NCI-H82 treated with DMSO at 0.1 percent for 48 hours (cell line): ENCODE measurements around the gene MBP.

Source experiments
- DNase-seq: peaks from one replicate; lab custom pipeline; 2025; ENCODE audit not compliant: unreplicated experiment; lab: John Stamatoyannopoulos, UW

MBP gene

DNA sequence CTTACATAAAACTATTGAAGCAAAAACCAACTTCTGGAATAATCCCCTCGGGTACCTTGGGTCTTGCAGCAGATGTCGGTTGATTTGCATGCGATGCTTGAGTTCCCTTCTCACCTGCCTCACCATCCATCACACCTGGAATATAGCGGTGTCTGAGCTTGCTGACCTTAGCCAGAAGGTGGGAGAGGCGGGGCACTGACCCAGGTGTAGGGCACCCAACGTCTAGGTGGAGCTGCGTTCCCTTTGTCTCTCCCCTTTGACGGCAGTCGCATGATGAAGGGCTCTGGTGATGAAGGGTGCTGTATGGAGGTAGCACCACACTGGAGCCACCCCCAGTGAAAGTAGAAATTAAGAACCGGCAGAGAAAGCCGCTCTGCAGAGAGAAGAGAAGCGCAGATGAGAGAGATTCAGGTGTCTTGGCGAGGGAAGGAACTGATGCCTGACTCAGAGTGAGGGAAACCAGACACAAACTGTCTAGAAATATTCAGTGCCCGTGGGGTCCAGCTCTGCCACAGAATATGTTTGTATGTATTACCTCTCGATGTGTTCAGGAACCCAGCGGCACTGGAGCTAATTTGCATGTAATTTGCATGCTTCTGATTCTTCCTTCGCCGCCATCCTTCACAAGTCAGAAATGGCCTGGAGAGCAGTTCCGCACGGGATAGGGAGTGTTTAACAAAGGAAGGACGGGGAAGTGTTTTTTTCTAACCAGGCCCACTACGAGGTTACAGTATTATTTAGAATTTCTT is 19.4 kb upstream of the MBP start:
- DNase-seq = no peak

DNA sequence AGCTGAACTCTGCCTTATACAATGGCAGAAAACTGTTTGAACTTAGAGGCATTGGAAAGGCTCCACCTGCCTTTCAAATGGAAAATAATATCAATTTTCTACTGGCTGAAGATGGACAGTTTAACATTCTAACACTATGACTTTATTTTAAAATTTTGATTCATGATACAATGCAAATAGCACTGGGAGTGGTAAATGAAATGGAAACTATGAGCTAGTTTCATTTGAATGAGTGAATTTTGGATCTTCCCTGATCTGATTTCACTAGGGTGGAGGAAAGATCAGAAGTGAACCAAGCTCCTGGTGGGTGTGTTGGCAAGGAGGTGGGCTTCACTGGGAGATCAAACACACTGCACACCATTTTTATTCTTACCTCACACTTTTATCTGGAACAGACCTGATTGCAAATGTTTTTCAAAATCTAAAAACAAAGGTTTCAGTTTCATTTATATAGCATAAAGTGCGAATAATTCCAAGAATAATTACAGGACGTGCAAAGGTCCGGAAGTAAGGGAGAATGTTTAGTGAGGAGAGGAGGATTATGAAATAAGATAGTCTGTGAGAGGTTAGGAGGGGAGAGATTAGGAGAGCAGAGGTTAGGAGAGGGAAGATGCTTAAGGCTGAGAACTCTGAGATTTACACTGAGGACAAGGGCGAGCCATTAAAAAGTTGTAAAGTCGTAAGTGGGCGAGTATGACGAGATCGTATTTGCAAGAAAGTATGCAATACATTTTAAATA is 18.6 kb upstream of the MBP start:
- DNase-seq = no peak

DNA sequence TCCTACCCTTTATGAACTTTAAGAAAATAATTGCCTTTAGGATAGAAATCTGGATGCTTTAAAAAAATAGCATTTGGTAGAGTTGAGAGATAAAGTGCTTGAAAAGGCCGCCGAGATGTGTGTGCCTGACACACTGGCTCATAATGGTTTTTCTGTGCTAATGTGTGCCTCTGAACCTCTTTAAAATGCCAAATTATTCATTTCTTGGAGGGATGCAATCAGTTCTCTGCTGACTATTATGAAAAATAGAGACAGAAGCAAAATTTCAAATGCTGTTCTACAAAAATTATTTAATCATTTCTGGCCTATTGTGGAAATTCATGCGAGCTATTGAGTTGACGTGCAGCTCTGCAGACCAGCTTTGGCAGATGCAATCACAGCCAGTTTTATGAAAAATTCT is 18.0 kb upstream of the MBP start:
- DNase-seq = no peak

DNA sequence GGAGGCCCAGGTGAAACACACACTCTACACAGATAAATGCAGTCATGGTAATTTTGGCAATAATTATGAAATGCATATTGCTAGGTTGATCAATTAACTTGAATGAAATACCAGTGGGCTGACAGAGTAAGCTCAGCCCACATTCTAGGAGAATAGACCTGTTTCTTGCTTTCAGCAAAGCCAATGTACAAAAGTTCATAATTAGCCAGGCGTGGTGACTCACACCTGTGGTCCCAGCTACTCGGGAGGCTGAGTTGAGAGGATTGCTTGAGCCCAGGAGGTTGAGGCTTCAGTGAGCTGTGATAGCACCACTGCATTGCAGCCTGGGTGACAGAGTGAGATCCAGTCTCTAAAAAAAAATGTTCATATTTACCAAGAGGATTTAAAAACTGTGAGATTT is 15.7 kb upstream of the MBP start:
- DNase-seq = no peak

DNA sequence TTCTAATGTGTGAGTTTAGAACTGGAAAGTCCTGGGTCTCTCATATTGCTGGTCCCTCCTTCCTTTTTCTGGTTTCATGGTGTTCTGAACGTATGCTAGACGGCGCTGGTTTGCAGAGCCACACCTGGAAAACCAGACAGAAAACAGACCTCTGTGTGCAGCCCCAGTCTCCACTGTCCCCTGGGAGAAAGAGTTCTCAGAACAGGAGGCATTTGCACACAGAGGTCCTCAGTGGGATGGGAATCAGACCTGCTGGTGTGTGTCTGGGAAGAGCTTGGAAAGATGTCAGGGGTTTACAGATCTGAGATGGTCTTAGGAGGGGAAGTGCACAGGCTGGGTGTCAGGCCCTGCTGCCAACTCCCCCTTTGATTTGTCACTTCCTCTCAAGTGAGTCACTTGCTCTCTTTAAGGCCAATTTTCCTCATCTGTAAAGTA is 14.9 kb upstream of the MBP start:
- DNase-seq = no peak

DNA sequence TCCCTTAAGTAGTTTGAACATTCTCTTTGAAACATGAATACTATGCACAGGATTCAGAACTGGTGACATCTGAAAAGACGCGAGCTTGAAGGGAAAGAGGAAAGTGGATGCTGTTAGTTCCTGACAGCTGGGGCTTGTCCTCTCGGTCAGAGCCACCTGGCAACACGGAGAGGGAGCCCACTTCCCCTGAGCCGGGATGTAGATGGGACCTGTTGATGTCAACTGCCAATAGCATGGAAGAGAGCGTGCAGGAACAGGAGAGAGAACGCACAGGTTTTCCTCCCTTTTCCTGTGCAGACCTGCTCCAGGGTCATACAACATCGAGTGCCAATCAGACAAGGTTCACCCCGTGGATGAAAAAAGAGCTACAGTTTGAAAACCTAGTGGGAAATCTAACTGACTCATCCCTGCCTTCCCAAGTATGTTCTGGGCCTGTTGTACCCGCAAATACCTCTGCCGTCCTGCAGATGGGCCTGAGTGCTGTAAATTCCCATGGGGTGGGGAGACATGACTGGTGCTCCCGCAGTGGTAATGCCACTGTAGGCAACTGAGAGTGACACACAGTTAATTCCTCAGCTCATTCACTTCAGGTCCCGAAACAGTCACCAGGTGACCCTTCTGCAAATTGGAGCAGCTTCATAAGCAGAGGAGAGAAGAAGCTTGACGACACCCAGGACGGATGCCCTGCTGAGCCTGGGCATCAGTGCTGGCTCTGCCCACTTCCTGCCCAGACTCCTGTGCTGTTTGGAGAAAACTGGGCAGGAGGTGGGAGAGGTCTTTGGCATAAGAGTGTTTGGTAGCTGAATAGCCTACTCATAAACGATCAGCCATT is 13.9 kb upstream of the MBP start:
- DNase-seq = no peak

DNA sequence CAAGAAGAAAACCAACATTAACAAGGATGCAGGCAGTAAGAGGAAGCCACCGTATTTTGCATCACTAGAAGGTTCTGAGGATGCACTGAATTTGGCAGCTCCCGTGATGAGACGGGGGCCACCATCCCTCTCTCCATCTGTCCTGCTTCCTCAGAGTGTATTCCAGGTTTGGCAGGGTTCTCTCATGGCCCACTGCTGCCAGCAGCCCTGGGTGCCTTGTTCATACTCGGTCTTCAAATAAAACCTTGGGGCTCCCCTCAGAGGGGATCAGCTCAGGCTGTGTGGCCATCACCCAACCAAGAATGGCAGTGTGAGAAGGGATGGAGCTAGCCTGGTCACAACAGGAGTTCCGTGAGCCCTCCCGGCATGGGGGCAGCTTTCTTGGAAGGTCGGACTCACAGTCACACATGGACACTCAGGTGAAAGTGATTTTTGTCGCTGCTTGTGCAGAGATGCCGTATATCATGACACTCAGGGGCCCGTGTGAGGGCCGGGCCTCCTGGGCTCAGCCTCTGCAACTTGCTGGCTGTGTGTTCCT is 12.8 kb upstream of the MBP start:
- no peak for DNase-seq

DNA sequence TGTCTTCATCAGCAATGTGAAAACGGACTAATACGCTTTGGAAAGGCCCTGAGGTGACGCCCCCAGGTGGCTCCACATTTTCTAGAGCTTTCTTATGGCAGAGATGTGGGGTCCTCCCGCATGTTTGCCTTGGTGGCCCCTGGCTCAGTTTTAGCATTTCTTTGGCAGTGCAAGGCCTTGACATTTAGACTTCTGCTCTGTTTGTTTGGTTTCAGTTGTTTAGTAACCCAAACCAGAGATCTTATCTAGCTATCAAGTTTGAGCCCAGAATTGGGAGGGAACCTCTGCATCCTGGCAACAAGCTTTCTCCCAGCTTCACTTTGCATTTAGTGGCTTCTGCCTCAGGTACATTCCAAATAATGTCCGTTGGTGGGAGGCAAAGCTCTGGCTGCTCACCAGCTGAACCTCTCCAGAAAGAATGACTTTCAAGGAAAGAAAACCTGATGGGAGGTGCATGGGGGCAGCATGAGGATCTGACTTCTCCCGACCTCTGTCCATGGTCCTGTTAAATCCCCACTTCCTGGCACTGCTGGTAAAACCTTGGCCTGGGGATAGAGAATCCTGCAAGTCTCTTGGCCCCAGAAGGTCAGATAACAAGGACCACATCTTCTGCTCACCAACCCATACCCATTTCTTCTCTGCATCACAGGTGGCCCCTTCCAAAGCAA is 12.0 kb upstream of the MBP start:
- DNase-seq = no peak

DNA sequence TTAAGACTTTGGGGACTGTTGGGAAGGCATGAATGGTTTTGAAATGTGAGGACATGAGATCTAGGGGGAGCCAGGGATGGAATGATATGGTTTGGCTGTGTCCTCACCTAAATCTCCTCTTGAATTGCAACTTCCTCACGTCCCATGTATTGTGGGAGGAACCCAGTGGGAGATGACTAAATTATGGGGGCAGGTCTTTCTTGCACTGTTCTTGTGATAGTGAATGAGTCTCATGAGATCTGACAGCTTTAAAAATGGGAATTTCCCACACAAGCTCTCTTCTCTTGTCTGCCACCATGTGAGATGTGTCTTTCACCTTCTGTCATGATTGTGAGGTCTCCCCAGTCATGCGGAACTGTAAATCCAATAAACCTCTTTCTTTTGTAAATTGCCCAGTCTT is 11.5 kb upstream of the MBP start:
- no peak for DNase-seq

DNA sequence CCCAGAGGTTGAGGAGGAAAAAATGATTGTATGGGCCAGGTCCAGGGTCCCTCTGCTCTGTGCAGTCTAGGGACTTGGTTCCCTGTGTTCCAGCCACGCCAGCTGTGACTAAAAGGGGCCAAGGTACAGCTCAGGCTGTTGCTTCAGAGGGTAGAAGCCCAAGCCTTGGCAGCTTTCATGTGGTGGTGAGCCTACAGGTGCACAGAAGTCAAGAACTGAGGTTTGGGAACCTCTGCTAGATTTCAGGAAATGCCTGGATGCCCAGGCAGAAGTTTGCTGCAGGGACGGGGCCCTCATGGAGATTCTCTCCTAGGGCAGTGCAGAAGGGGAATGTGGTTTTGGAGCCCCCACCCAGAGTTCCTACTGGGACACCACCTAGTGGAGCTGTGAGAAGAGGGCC is 10.6 kb upstream of the MBP start:
- DNase-seq = no peak

DNA sequence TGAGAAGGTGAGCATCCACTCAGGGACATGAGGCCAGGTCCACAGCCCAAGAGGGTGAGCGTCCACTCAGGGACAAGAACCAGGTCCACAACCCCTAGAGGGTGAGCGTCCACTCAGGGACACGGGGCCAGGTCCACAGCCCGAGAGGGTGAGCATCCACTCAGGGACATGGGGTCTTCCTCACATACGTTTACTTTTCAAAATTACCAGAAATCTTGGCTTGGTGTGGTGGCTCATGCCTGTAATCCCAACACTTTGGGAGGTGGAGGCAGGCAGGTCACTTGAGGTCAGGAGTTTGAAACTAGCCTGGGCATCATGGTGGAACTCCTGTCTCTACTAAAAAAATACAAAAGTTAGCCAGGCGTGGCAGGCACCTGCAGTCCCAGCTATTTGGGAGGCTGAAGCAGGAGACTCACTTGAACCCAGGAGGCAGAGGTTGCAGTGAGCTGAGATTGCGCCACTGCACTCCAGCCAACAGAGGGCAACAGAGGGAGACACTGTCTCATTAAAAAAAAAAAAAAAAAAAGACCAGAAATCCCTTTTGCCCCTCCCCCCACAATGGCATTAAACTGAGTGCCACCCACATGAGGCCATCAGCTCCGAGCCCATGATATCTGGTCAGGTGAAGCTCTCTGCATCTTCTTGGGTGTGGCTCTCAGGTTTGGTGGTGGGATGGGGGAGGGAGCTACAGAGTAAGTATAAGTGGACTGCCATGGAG is 9.0 kb upstream of the MBP start:
- no peak for DNase-seq

DNA sequence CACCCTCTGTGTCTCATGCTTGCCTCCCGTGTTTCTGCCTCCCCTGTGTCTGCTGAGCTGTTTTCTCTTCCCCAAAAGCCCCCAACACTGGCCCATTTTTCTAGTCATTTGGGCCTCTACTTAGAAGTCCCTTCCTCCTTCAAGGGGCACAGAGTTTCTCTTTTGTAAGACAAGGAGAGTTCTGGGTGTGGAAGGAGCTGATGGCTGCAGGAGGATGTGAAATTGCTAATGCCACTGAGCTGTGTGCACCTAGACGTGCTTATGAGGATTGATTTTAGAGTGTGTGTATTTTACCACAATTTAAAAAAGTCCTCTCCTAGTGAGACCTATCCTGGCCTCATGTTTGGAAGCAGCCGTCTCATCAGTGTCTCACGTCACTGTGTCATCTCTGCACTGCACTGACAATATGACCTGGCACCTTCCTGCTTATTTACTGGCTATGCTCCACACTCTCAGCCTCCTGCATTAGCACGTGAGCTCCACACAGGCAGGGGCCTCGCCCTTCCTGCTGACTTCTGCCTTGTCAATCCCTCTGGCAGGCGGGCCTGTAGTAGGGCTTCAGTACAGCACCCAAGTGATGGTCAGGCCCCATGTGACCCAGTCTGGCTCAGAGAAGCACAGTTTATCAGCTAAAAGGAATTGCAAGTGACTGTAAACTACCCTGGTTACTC is 8.0 kb upstream of the MBP start:
- DNase-seq = no peak

DNA sequence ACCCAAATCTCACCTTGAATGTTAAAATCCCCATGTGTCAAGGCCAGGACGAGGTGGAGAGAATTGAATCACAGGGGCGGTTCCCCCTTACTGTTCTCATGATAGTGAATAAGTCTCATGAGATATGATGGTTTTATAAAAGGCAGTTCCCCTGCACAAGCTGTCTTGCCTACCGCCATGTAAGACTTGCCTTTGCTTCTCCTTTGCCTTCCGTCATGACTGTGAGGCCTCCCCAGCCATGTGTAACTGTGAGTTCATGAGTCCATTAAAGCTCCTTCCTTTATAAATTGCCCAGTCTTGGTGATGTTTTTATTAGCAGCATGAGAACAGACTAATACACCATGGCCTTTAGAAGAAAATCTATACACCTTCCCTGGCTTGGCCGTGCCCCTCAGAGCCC is 7.4 kb upstream of the MBP start:
- DNase-seq = no peak

DNA sequence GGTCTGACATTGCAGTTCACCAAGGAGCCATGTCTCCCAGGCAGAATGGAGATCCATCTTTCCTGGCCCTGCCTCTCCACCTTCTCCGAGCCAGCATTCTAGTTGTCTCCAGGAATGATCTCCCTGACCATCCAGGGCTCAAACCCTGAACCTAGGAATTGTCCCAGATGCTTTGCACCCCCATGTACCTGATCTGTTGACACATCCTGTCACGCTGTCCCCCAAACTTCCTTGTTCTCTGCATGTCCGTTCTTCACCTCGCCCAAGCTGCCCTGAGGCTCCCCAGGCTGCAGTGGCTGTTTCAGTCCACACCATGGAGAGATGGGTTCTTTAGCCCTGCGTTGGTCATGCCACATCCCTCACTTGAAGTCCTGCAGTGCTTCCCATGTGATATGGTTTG is 7.0 kb upstream of the MBP start:
- no peak for DNase-seq

DNA sequence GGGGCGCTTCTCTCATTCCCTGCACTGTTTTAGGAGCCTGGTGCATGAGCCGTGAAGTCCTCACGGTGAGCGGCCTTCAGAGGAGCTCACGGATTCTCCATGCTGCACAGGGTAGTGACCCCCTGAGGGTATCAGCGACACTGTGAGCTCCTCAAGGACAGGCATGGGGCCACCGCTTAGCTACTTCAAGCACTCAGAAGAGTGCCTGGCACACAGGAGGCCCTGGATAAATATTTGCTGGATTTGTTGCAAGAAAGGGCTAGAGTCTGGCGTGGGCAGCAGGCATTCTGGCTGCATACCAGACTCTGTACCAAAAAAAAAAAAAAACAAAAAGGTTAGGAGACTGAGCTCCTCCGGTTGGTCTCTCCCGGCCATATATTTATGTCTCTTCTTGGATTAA is 5.7 kb upstream of the MBP start:
- DNase-seq = no peak

DNA sequence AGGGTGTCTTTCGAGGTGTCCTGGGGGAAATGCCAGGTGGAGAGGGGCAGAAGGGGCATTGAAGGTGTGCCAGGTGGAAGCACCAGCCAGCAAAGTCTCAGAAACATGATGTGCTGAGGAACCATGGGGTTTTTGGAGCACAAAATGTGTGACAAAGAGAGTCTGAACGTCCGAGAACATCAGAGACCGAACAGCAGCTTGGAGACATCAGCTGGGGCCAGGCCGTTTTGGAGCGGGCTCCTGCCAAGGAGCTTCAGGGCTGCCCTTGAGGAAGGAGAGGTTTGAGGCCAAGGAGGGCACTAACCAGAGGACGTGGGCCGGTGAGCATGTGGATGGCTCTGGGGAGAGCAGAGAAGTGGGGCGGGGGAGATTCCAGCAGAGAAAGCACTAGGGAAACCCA is 5.3 kb upstream of the MBP start:
- DNase-seq = no peak

DNA sequence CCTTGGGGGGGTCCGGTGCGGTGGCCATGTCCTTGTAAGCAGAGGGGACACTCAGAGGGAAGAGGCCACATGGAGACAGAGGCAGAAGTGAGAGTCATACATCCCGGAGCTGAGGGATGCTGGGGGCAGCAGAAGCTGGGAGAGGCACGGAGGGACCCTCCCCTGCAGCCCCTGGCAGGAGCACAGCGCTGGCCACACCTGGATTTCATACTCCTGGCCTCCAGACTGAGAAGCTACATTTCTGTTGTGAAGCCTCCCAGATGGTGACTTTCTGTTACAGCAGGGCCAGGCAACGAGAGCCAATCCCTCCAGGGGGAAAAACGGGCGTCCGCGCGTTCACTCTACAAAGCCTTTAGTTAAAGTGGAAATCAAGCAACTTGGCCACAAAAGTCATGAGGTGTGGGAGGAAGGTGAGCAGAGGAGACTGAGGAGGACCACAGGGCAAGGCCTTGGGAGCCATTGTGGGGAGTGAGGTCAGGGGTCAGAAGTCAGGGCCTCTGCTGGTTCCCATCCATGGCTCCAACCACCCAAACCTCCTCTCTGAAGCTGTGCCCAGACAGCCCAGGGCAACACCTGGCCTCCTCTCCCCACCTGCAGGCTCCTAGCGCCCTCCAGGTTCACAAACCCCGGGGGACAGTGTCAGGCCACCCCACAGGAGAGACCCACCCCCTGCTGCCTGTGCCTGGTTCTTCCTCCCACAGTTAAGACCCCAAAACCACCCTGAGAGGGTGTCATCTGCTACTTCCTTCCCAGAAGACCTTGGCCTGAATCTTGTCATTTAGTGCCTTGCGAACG is 4.5 kb upstream of the MBP start:
- no peak for DNase-seq

DNA sequence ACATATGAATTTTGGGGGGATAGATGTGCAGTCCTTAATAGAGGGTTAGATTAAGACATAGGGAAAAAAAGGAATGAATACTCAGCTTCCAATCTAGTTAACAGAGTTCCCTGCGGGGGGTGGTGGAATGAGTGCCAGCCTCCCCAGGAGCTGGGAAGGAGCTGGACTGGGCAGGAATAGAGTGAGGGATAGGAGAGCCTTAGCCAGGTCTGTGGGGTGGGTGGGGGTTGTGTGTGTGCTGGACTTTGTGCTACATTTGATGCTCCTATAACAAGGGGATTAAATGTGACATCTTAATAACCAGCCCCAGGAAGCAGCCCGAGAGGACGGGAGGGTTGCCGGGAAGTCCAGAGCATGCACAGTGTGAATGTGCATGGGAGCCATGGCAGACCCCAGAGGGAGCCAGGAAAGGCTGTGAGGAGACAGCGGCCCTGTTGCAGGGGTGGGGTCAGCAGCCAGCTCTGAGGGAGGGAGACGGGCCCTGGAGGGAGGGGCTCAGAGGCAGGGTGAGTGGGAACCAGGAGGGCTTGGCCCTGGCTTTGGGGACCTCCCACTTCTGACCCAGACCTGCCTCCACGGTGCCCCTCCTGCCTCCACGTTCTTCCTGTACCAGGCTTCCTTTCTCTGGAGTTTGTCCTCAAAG is 3.6 kb upstream of the MBP start:
- no peak for DNase-seq
